H1 (cell line): ENCODE data around the gene CPLX1. TPM values are rescaled to one million over a fixed set of nuclear protein-coding genes. Genes with fewer than 3 reads are reported as not detected.

Experiments used
- CTCF ChIA-PET: fragments of 300-600 bp; sonication (Branson Sonifier 250); formaldehyde crosslinking; loops from one replicate; lab custom pipeline; 2021; ENCODE audit not compliant: partially characterized antibody; lab: Charles Lee
- POLR2A ChIA-PET: fragments of 300-600 bp; sonication (Branson Sonifier 250); formaldehyde crosslinking; loops from one replicate; lab custom pipeline; 2021; ENCODE audit warnings: inconsistent platforms; ENCODE audit not compliant: partially characterized antibody; lab: Charles Lee
- DNase-seq, 2 experiments: peaks; one replicate each; pipeline versions ENCODE4 v3.0.0 to v3.0.0-alpha.2; 2010 to 2022; ENCODE audit warnings: low spot score in 2 of 2, low read depth in 1 of 2, mixed read lengths in 1 of 2
- FAIRE-seq: peaks from 2 replicates; lab custom pipeline; 2011; peaks lifted over from hg19 to GRCh38; lab: Jason Lieb, UNC
- H2AFZ ChIP-seq: 2 replicates; pipeline ENCODE4 v1.8.1; 2012; ENCODE audit warnings: low read length, inconsistent platforms
- H2AK5ac ChIP-seq: 2 replicates; pipeline ENCODE4 v1.6.1; 2013; ENCODE audit warnings: low read depth, low read length
- H2BK120ac ChIP-seq: replicated peaks from 2 replicates; pipeline ENCODE3; 2013; ENCODE audit warnings: low read depth, low read length, inconsistent platforms
- H2BK12ac ChIP-seq: 2 replicates; pipeline ENCODE4 v1.6.1; 2013; ENCODE audit warnings: low read depth, low read length
- H2BK15ac ChIP-seq: 2 replicates; pipeline ENCODE4 v1.6.1; 2013; ENCODE audit warnings: low read length
- H2BK20ac ChIP-seq: 2 replicates; pipeline ENCODE4 v1.6.1; 2013; ENCODE audit warnings: low read length
- H2BK5ac ChIP-seq: 2 replicates; pipeline ENCODE4 v1.6.1; 2013; ENCODE audit warnings: low read depth, low read length
- H3K14ac ChIP-seq: 2 replicates; pipeline ENCODE4 v1.6.1; 2013; ENCODE audit warnings: inconsistent platforms; ENCODE audit not compliant: insufficient read length
- H3K18ac ChIP-seq: 2 replicates; pipeline ENCODE4 v1.6.1; 2013; ENCODE audit warnings: low read length; ENCODE audit errors: extremely low read depth
- H3K23ac ChIP-seq: 2 replicates; pipeline ENCODE4 v1.6.1; 2013; ENCODE audit warnings: inconsistent platforms; ENCODE audit not compliant: insufficient read length
- H3K23me2 ChIP-seq: 2 replicates; pipeline ENCODE4 v1.6.1; 2013; ENCODE audit warnings: low read depth, low read length
- H3K27ac ChIP-seq: 2 replicates; pipeline ENCODE4 v1.6.1; 2011; ENCODE audit warnings: low read depth, low read length, inconsistent platforms
- H3K27me3 ChIP-seq, 4 experiments: replicated peaks in 1 of 4; 1 replicate in 1 of 4; 2 replicates in 3 of 4; pipeline versions ENCODE4 v1.6.1 to v1.8.1; 2011 to 2013; ENCODE audit warnings: low read length in 3 of 4, mild to moderate bottlenecking in 3 of 4, inconsistent platforms in 2 of 4, mixed read lengths in 2 of 4, moderate library complexity in 1 of 4; ENCODE audit not compliant: control insufficient read depth in 3 of 4, insufficient read depth in 3 of 4; ENCODE audit errors: extremely low read depth in 1 of 4
- H3K36me3 ChIP-seq, 4 experiments: 2 replicates each; pipeline versions ENCODE4 v1.6.1 to v1.8.1; 2011 to 2013; ENCODE audit warnings: mild to moderate bottlenecking in 4 of 4, low read length in 3 of 4, moderate library complexity in 2 of 4, control low read depth in 1 of 4, inconsistent platforms in 1 of 4; ENCODE audit not compliant: insufficient read depth in 4 of 4, control insufficient read depth in 2 of 4
- H3K4ac ChIP-seq: replicated peaks from 2 replicates; pipeline ENCODE3; 2013; ENCODE audit warnings: low read length, low read depth, mixed read lengths, inconsistent platforms; ENCODE audit not compliant: insufficient read length
- H3K4me1 ChIP-seq, 4 experiments: replicated peaks in 1 of 4; 1 replicate in 1 of 4; 2 replicates in 3 of 4; pipeline versions ENCODE4 v1.6.1 to v1.8.1; 2011 to 2013; ENCODE audit warnings: low read length in 3 of 4, inconsistent platforms in 2 of 4, mixed read lengths in 1 of 4; ENCODE audit not compliant: insufficient read depth in 4 of 4, control insufficient read depth in 3 of 4
- H3K4me2 ChIP-seq, 2 experiments: 2 replicates each; pipeline versions ENCODE4 v1.6.1 to v1.8.1; 2011 to 2013; ENCODE audit warnings: low read depth in 2 of 2, low read length in 2 of 2, control low read depth in 1 of 2, inconsistent platforms in 1 of 2, mild to moderate bottlenecking in 1 of 2; ENCODE audit not compliant: insufficient read depth in 1 of 2
- H3K4me3 ChIP-seq, 4 experiments: fragments of 200-600, 300-600 bp in 1 of 4; sonication (generic), shearing (Covaris generic), sonication (Bioruptor Twin) in 1 of 4; 2 replicates each; pipeline versions ENCODE4 v1.5.1 to v1.8.1; 2011 to 2016; ENCODE audit warnings: low read length in 4 of 4, low read depth in 3 of 4, control low read depth in 2 of 4, inconsistent platforms in 2 of 4, mild to moderate bottlenecking in 2 of 4, mixed read lengths in 1 of 4, moderate library complexity in 1 of 4; ENCODE audit not compliant: insufficient read depth in 2 of 4; ENCODE audit errors: extremely low read depth in 1 of 4
- H3K56ac ChIP-seq: replicated peaks from 2 replicates; pipeline ENCODE3; 2013; ENCODE audit warnings: low read depth, mild to moderate bottlenecking, mixed read lengths, low read length, inconsistent platforms; ENCODE audit not compliant: insufficient read length
- H3K79me1 ChIP-seq: 2 replicates; pipeline ENCODE4 v1.6.1; 2013; ENCODE audit warnings: low read depth, low read length, control low read depth
- H3K79me2 ChIP-seq, 2 experiments: 2 replicates each; pipeline versions ENCODE4 v1.6.1 to v1.8.1; 2012 to 2013; ENCODE audit warnings: low read length in 2 of 2, mild to moderate bottlenecking in 2 of 2, inconsistent platforms in 1 of 2; ENCODE audit not compliant: insufficient read depth in 2 of 2, control insufficient read depth in 1 of 2
- H3K9ac ChIP-seq, 4 experiments: replicated peaks in 1 of 4; 1 replicate in 1 of 4; 2 replicates in 3 of 4; pipeline versions ENCODE4 v1.6.1 to v1.8.1; 2011 to 2013; ENCODE audit warnings: low read depth in 3 of 4, low read length in 3 of 4, control low read depth in 2 of 4, mild to moderate bottlenecking in 2 of 4, moderate library complexity in 2 of 4, inconsistent platforms in 1 of 4; ENCODE audit errors: extremely low read depth in 1 of 4
- H3K9me3 ChIP-seq, 2 experiments: 2 replicates each; pipeline versions ENCODE4 v1.6.1 to v1.8.1; 2012 to 2013; ENCODE audit warnings: mild to moderate bottlenecking in 2 of 2, moderate library complexity in 2 of 2, control low read depth in 1 of 2, inconsistent platforms in 1 of 2, low read depth in 1 of 2, low read length in 1 of 2, mixed read lengths in 1 of 2; ENCODE audit not compliant: insufficient read depth in 2 of 2
- H4K20me1 ChIP-seq, 2 experiments: replicated peaks in 1 of 2; 2 replicates each; pipeline versions ENCODE3 to v1.8.1; 2011 to 2013; ENCODE audit warnings: inconsistent platforms in 2 of 2, low read length in 2 of 2, mild to moderate bottlenecking in 1 of 2; ENCODE audit not compliant: insufficient read depth in 2 of 2, control insufficient read depth in 1 of 2
- H4K5ac ChIP-seq: 2 replicates; pipeline ENCODE4 v1.6.1; 2013; ENCODE audit warnings: low read length, low read depth, mixed read lengths, inconsistent platforms; ENCODE audit not compliant: insufficient read length
- H4K8ac ChIP-seq: 2 replicates; pipeline ENCODE4 v1.8.0; 2013; ENCODE audit warnings: mild to moderate bottlenecking, moderate library complexity, low read length, inconsistent platforms; ENCODE audit not compliant: insufficient read depth; ENCODE audit errors: extremely low read depth
- H4K91ac ChIP-seq: replicated peaks from 2 replicates; pipeline ENCODE3; 2013; ENCODE audit warnings: low read length, mixed read lengths, inconsistent platforms; ENCODE audit not compliant: insufficient read length
- CBX8 ChIP-seq: fragments of 300-800, 300-1000 bp; sonication (generic); IDR thresholded peaks from 2 replicates; pipeline ENCODE4 v1.7.1; 2016; ENCODE audit warnings: low read depth, low read length, borderline replicate concordance
- CHD1 ChIP-seq: IDR thresholded peaks from 2 replicates; pipeline ENCODE4 v1.6.1; 2012; ENCODE audit warnings: low read depth, low read length, improper control_type of control experiment
- GABPA ChIP-seq: IDR thresholded peaks from 2 replicates; pipeline ENCODE4 v1.6.1; 2011; ENCODE audit warnings: mild to moderate bottlenecking, low read length, moderate library complexity, borderline replicate concordance; ENCODE audit not compliant: insufficient read depth
- KDM1A ChIP-seq: fragments of 200-600, 300-600 bp; sonication (generic); IDR thresholded peaks from 2 replicates; pipeline ENCODE4 v1.7.1; 2016; ENCODE audit warnings: mild to moderate bottlenecking, low read length, borderline replicate concordance
- POLR2A ChIP-seq, 2 experiments: IDR thresholded peaks; 1 replicate in 1 of 2; 2 replicates in 1 of 2; pipeline ENCODE4 v1.6.1; 2011; ENCODE audit warnings: low read depth in 2 of 2, low read length in 2 of 2, mild to moderate bottlenecking in 2 of 2; ENCODE audit errors: control extremely low read depth in 1 of 2
- RBBP5 ChIP-seq: IDR thresholded peaks from 2 replicates; pipeline ENCODE4 v1.7.1; 2012; ENCODE audit warnings: low read depth, mild to moderate bottlenecking, inconsistent platforms, low read length, moderate library complexity, borderline replicate concordance
- SIRT6 ChIP-seq: IDR thresholded peaks from one replicate; pipeline ENCODE4 v1.7.1; 2012; ENCODE audit warnings: low read length, inconsistent platforms
- ZNF274 ChIP-seq: IDR thresholded peaks from 2 replicates; pipeline ENCODE4 v1.7.0; 2012; ENCODE audit warnings: low read length, borderline replicate concordance; ENCODE audit errors: extremely low read depth
- WGBS, 2 experiments: shearing (Covaris generic) in 1 of 2; methylation state at CpG; one replicate each; pipeline versions ENCODE4 v1.1.6 to v1.1.7; 2013 to 2015; ENCODE audit warnings: low lambda C conversion rate in 2 of 2, mixed read lengths in 2 of 2, inconsistent platforms in 1 of 2, low coverage in 1 of 2, missing lambda C conversion rate in 1 of 2; ENCODE audit not compliant: insufficient replicate concordance in 2 of 2, insufficient coverage in 1 of 2, insufficient read length in 1 of 2; ENCODE audit errors: extremely low coverage in 1 of 2, missing lambda C conversion rate in 1 of 2; 5-methylcytosine and 5-hydroxymethylcytosine counted together
- polyA plus RNA-seq, 7 experiments: library from polyadenylated mRNA; depleted of rRNA in 3 of 7; stranded (reverse) in 5 of 7; unstranded in 2 of 7; fragments of >200 nt in 5 of 7; fragments of 200-250 nt in 2 of 7; gene quantifications; 1 replicate in 5 of 7; 2 replicates in 1 of 7; 4 replicates in 1 of 7; pipeline versions ENCODE4 v1.2.1 to v1.2.3, GENCODE V29; 2011 to 2013; ENCODE audit warnings: missing spikeins in 2 of 7, mixed read lengths in 2 of 7
- total RNA-seq: library from RNA; stranded (reverse); fragmentation: NEBNext Ultra II Directional; extraction: Animal tissue kit (Norgen Biotek cat#: 25700); gene quantifications from 2 replicates; pipeline ENCODE4 v1.2.1, GENCODE V29; 2021

Gene CPLX1
- total and polyA plus RNA-seq, 2 of the 8 experiments (the other 6 are each of a cell fraction or from before 2014, with no cell fraction given), result 0.32 to 0.56 TPM

DNA sequence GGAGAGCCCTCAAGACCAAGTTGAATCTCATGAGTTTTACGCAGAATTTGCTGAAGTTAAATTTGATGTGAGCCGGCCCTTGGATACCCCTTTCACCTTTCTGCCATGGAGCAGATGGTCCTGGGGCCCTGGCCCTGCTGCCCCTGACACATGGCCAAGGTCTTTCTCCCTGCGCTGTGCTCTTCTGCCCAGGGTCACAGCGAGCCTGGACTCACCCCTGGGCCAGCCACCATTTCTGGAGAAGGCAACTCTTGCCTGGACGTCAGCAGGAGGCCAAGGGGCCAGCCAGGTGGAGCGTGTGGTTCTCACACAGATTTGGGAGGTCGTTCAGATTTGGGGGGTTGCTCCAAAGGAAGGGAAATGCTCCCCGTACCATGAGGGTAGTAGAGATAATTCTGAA is 90.3 kb downstream of the CPLX1 start:
- 94% methylated on average over 8 of the region's 8 CpGs; no CpG with 5 or more reads in 1 of the 2 experiments for WGBS, 2 experiments
- no peak for FAIRE-seq
- TF ChIP-seq RBBP5, result no peak
- no peak for TF ChIP-seq SIRT6
- no peak for TF ChIP-seq ZNF274
- TF ChIP-seq KDM1A, result no peak
- TF ChIP-seq POLR2A (IDR thresholded peaks at IDR 0.05; ENCODE audit: control extremely low read depth in 1 of 2, low read depth in 2 of 2, low read length in 2 of 2), result no peak
- TF ChIP-seq CHD1, result no peak
- TF ChIP-seq GABPA, result no peak
- no peak for TF ChIP-seq CBX8

More for the DNA sequence above, 90.3 kb downstream of the CPLX1 start:
- ChIA-PET CTCF (no interaction called here), POLR2A (no interaction called here)
- DNase-seq, result no peak
- Histone ChIP-seq H3K79me1 (peaks cover 2% of the 10 kb centered on the region; the same call in 1 of the 2 replicates), H2AK5ac (no peak overlapping the region), H3K4ac (no peak overlapping the region), H4K20me1 (peaks cover 8 to 10% of the 10 kb centered on the region in 2 experiments), H3K27ac (no peak overlapping the region), H4K91ac (no peak overlapping the region), H4K8ac (peak overlapping the region; percentile 25; the same call in 1 of the 2 replicates), H2BK20ac (no peak overlapping the region), H3K18ac (no peak overlapping the region), H2BK120ac (no peak overlapping the region), H3K9me3 (peaks cover 0 to 5% of the 10 kb centered on the region in 2 experiments; a peak in 1 of 4 replicates), H4K5ac (no peak overlapping the region), H3K4me1 (no peaks in the 10 kb centered on the region), H3K56ac (no peak overlapping the region), H3K4me2 (no peak overlapping the region), H2AFZ (no peak overlapping the region), H3K27me3 (no peaks in the 10 kb centered on the region), H2BK12ac (no peak overlapping the region), H2BK15ac (no peak overlapping the region), H3K4me3 (no peak overlapping the region), H2BK5ac (no peak overlapping the region), H3K23ac (no peak overlapping the region), H3K14ac (no peak overlapping the region), H3K9ac (no peak overlapping the region), H3K36me3 (peaks cover 23 to 65% (median 41%) of the 10 kb centered on the region in 4 experiments), H3K79me2 (no peaks in the 10 kb centered on the region), H3K23me2 (no peaks in the 10 kb centered on the region)
